CMK (cell line): Measurements from ENCODE around the gene CCDC40.

Source experiments
- DNase-seq: peaks from one replicate; pipeline ENCODE4 v3.0.0-alpha.2; 2010; ENCODE audit warnings: low read depth

CCDC40 gene

GRCh38 chr17:80142929-80143328 is 106.5 kb downstream of the CCDC40 start:
- DNase-seq: no peak

GRCh38 chr17:80145076-80146075 is 108.9 kb downstream of the CCDC40 start:
- no peak for DNase-seq

DNA sequence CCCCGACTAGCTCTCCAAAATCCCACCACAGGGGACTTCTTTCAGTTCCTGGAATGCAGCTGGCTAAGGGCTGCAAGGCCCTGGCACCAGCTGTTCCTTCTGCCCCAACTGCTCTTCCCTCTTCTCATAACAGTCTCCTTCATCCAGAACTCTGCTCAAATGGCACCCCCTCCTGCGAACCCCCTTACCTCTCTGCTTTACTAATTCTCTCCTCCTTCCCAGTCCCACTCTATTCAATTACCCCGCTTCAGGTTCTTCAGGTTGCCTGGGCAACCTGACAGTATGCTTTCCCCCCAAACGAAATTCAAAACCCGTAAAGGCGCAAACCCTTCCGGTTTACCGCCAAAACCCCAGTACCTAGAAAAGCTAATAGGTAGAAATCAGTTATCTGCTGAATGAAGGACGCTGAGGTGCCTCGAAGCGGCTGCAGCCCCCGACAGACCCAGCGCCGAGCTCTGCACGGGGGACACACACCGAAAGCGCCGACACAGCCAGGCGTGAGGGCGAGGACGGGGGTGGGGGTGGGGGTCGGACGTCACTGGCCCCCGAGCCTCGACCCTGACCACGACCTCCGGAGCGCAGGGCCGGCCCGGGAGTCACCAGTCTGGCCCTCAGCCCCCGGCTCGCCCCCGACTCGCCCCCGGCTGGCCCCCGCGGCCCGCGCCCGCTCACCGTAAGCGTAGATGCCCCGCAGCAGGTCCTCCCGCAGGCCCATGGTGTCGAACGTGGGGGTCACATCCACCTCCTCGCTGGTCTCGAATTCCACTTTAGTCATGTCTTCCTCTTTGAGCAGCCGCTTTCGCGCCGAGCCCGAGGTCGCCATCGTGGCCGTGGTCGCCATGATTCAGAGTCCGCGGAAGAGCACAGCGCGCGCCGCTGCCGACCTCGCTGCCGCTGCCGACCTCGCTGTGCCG is 109.9 kb downstream of the CCDC40 start:
- no peak for DNase-seq

DNA sequence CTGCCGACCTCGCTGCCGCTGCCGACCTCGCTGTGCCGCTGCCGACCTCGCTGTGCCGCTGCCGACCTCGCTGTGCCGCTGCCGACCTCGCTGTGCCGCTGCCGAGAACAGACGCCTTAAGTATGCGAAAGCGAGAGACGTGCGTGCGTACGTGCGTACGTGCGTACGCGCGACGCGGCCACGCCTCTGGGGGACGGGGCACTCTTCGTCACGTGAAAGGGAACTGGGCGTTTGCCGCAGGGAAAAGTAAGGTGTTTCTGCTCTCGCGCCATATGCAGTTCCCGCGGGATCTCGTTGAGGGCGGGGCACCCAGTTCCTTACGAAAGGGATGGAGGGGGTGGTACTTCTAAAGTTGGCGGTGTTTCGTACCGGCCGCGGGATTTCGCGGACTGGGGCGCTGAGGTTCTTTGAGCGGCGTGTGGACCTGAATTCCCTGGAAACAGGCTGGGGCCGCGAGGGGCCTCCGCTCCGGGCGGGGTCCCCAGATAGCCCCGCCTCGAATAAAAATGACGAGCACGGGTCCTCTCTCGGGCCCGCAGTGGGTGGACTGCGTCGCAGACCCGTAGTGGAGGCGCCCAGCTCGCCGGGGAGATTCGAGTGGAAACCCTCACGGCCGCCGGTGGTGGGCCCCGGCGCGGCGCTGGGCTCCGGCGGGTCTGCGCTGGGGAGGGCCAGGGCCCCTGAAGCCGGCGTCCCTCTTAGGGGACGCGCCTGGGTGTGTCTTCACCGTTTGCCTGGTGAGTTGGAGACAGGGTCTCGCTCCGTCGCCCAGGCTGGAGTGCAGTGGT is 110.8 kb downstream of the CCDC40 start, which contains the start of gene EIF4A3:
TSS of gene EIF4A3 (minus strand) at position 94 of the 788 bp plus-strand sequence. CDS start 167 bp downstream, outside the sequence.
- peak; percentile 99 for DNase-seq
